SU-DHL-6 (cell line): ENCODE data around the gene LCN9.

Experiments
- H2AFZ ChIP-seq: fragments of 200-600 bp; sonication (generic); 2 replicates; pipeline ENCODE4 v1.6.1; 2014; ENCODE audit warnings: low read depth, mild to moderate bottlenecking, moderate library complexity, mixed read lengths, antibody characterized with exemption, low read length; ENCODE audit not compliant: severe bottlenecking
- H3F3A ChIP-seq: fragments of 200-600 bp; shearing (Covaris generic); 2 replicates; pipeline ENCODE4 v1.6.0; 2016; ENCODE audit warnings: antibody characterized with exemption, mild to moderate bottlenecking; ENCODE audit not compliant: insufficient read depth
- H3K27ac ChIP-seq: fragments of 200-600 bp; sonication (generic); 2 replicates; pipeline ENCODE4 v1.5.1; 2016; ENCODE audit warnings: low read depth, mild to moderate bottlenecking, low read length, moderate library complexity, mixed read lengths
- H3K27me3 ChIP-seq: fragments of 200-600 bp; sonication (generic), shearing (Covaris generic); 2 replicates; pipeline ENCODE4 v1.6.0; 2014; ENCODE audit warnings: mild to moderate bottlenecking, low read length
- H3K36me3 ChIP-seq: fragments of 200-600 bp; sonication (generic); 2 replicates; pipeline ENCODE4 v1.6.1; 2014; ENCODE audit warnings: mild to moderate bottlenecking, low read length, mixed read lengths
- H3K4me2 ChIP-seq: fragments of 300-600, 200-600 bp; shearing (Covaris generic), sonication (generic); 2 replicates; pipeline ENCODE4 v1.6.0; 2014; ENCODE audit warnings: low read length, low read depth, mild to moderate bottlenecking; ENCODE audit not compliant: poor library complexity, severe bottlenecking
- H3K4me3 ChIP-seq: fragments of 200-600 bp; sonication (generic); 2 replicates; pipeline ENCODE4 v1.5.1; 2014; ENCODE audit warnings: antibody characterized with exemption, low read length, mild to moderate bottlenecking, mixed read lengths; ENCODE audit not compliant: insufficient read depth, poor library complexity, severe bottlenecking
- H3K79me2 ChIP-seq: fragments of 200-600 bp; sonication (generic); 2 replicates; pipeline ENCODE4 v1.6.1; 2014; ENCODE audit warnings: mild to moderate bottlenecking, low read length, moderate library complexity; ENCODE audit not compliant: insufficient read depth
- H3K9ac ChIP-seq: fragments of 200-600 bp; sonication (generic); 2 replicates; pipeline ENCODE4 v1.7.0; 2014; ENCODE audit warnings: mild to moderate bottlenecking, low read length
- H3K9me2 ChIP-seq: fragments of 200-600 bp; sonication (generic); replicated peaks from 2 replicates; pipeline ENCODE4 v1.6.1; 2014; ENCODE audit warnings: low read length; ENCODE audit not compliant: insufficient read depth
- H3K9me3 ChIP-seq: fragments of 200-600 bp; sonication (generic); 2 replicates; pipeline ENCODE4 v1.6.1; 2014; ENCODE audit warnings: low read length, mixed read lengths; ENCODE audit not compliant: insufficient read depth
- H4K20me1 ChIP-seq: fragments of 200-600 bp; sonication (generic); 2 replicates; pipeline ENCODE4 v1.6.1; 2014; ENCODE audit warnings: low read depth, mild to moderate bottlenecking, antibody characterized with exemption, low read length, moderate library complexity, mixed read lengths
- EZH2phosphoT487 ChIP-seq: fragments of 200-600 bp; sonication (generic), shearing (Covaris generic); conservative IDR thresholded peaks from 2 replicates; pipeline ENCODE4 v1.6.1; 2018; ENCODE audit warnings: mild to moderate bottlenecking, antibody characterized with exemption, low read length, moderate library complexity, mixed read lengths
- TF ChIP-seq, protein P1 (sequence below): fragments of 200-600 bp; sonication (generic); IDR thresholded peaks from one replicate; pipeline ENCODE4 v1.5.1; 2017; ENCODE audit warnings: antibody characterized with exemption, mild to moderate bottlenecking, low read length, moderate library complexity; ENCODE audit not compliant: insufficient read depth, poor library complexity, severe bottlenecking

The LCN9 gene

DNA sequence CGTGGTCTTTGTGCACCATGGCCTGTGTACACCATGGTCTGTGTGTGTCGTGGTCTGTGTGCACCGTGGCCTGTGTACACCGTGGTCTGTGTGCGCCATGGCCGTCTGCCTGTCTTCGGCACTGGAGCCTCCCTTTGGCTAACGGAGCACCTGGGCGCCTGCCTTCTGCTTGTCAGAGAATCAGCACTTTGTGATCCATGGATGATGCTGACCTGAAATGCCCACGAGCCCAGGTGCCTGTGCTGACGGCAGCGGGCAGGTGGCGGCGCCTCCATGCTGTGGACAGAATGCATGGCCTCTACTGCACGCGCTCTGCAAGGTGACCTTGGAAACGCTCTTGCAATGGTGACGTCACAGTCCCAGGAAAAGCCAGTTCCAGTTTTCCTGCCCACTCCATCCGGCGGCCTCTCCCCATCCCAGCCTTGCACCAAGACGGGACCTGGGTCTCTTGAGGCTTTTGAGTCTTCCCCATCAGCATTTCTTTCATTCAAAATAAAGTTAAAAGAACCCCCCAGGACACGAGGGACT is 14.6 kb downstream of the LCN9 start:
- H2AFZ ChIP-seq, result no peak overlapping the region
- H3K27ac ChIP-seq, result no peak overlapping the region
- TF ChIP-seq, protein P1, sequence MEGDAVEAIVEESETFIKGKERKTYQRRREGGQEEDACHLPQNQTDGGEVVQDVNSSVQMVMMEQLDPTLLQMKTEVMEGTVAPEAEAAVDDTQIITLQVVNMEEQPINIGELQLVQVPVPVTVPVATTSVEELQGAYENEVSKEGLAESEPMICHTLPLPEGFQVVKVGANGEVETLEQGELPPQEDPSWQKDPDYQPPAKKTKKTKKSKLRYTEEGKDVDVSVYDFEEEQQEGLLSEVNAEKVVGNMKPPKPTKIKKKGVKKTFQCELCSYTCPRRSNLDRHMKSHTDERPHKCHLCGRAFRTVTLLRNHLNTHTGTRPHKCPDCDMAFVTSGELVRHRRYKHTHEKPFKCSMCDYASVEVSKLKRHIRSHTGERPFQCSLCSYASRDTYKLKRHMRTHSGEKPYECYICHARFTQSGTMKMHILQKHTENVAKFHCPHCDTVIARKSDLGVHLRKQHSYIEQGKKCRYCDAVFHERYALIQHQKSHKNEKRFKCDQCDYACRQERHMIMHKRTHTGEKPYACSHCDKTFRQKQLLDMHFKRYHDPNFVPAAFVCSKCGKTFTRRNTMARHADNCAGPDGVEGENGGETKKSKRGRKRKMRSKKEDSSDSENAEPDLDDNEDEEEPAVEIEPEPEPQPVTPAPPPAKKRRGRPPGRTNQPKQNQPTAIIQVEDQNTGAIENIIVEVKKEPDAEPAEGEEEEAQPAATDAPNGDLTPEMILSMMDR, result no peak
- TF ChIP-seq EZH2phosphoT487, result no peak
- H3K9ac ChIP-seq, result no peak overlapping the region
- no peaks in the 10 kb centered on the region for H3F3A ChIP-seq
- H3K9me3 ChIP-seq, result no peaks in the 10 kb centered on the region
- H3K79me2 ChIP-seq, result no peaks in the 10 kb centered on the region
- no peaks in the 10 kb centered on the region for H4K20me1 ChIP-seq
- no peak overlapping the region for H3K4me2 ChIP-seq
- no peaks in the 10 kb centered on the region for H3K36me3 ChIP-seq
- H3K9me2 ChIP-seq, result no peaks in the 10 kb centered on the region
- no peaks in the 10 kb centered on the region for H3K27me3 ChIP-seq
- H3K4me3 ChIP-seq, result no peak overlapping the region

DNA sequence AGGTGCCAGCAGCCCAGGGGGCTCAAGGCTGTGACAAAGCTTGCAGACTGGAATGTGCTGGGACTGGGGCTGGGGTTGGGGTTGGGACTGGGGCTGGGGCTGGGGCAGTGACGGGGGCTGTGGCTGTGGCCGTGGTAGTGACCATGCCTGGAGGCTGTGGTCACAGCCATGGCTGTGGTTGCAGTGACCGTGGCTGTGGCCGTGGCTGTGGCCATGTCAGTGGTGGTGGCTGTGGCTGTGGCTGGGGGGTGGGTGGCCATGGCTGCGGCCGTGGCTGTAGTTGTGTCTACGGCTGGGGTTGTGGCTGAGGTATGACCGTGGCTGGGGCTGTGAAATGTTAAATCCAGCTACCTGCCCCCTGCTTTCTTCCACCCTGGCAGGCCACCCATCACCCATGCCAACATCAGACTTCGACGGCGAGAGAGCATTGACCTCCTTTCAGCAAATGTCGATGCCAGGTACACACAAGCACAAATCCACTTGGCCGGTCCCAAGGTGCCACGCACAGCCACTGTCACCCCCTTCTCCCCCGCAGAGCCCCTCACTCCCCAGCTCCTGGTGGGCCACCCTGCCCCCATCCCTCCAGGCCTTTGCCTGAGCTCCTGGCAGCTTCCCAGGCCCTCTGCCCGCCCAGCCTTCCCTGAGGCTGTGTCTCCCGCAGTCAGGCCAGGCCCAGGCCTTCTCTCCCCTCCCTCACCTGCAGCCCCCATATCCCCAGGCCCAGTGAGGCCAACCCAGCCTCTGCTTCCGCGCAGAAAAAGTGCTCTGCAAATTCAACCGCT is 15.3 kb downstream of the LCN9 start:
- H4K20me1 ChIP-seq, result no peaks in the 10 kb centered on the region
- no peaks in the 10 kb centered on the region for H3K27me3 ChIP-seq
- H3F3A ChIP-seq, result no peaks in the 10 kb centered on the region
- H3K4me2 ChIP-seq, result no peak overlapping the region
- H3K9me3 ChIP-seq, result no peaks in the 10 kb centered on the region
- no peak overlapping the region for H2AFZ ChIP-seq
- no peak overlapping the region for H3K9ac ChIP-seq
- no peak for TF ChIP-seq EZH2phosphoT487
- TF ChIP-seq, protein P1, result no peak
- H3K79me2 ChIP-seq, result no peaks in the 10 kb centered on the region
- H3K27ac ChIP-seq, result no peak overlapping the region
- no peak overlapping the region for H3K4me3 ChIP-seq
- H3K36me3 ChIP-seq, result no peaks in the 10 kb centered on the region
- no peaks in the 10 kb centered on the region for H3K9me2 ChIP-seq

DNA sequence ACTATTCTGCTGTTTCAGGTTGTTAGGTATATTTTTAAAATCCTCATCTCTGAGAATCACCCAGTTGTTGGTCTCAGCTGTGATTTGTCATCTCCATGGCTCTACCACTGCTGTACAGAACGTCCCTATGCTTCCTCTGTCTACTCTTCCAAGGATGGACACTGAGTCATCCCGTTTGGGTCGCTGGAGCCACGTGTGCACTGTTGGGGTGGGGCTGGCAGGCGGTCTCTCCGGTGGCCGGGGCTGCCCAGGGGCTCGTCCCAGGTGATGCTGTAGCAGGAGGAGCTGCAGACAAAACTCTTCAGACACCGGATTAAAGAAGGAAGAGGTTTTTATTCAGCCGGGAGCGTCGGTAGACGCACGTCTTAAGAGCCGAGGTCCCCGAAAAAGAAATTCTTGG is 16.9 kb downstream of the LCN9 start:
- Histone ChIP-seq H3K9me3 (no peaks in the 10 kb centered on the region), H3K27me3 (no peaks in the 10 kb centered on the region), H3K9ac (no peak overlapping the region), H3K27ac (no peak overlapping the region), H2AFZ (no peak overlapping the region), H3K79me2 (no peaks in the 10 kb centered on the region), H4K20me1 (no peaks in the 10 kb centered on the region), H3K4me3 (no peak overlapping the region), H3K36me3 (no peaks in the 10 kb centered on the region), H3K4me2 (no peak overlapping the region), H3F3A (no peaks in the 10 kb centered on the region), H3K9me2 (no peaks in the 10 kb centered on the region)
- TF ChIP-seq, protein P1, result no peak
- TF ChIP-seq EZH2phosphoT487, result no peak
